ENCODE results near the gene SIX3. TPM values are rescaled to one million over a fixed set of nuclear protein-coding genes. Genes with fewer than 3 reads are reported as not detected.

Gene SIX3
- total RNA-seq, 1 experiment from 2014 or later: 0.07 TPM

- no peak for DNase-seq
- Histone ChIP-seq H2AFZ (ENCODE audit: low read length) (no peak overlapping the region), H3K4me2 (ENCODE audit: low read length) (no peak overlapping the region), H3K9me2 (replicated peaks; ENCODE audit: low read length) (no peaks in the 10 kb centered on the region), H3K9ac (ENCODE audit: low read length) (no peak overlapping the region), H3K27me3 (ENCODE audit: low read length) (no peaks in the 10 kb centered on the region), H3K4me1 (ENCODE audit: insufficient read depth, low read length) (peaks cover 43% of the 10 kb centered on the region), H3K79me2 (ENCODE audit: low read length) (no peaks in the 10 kb centered on the region), H3F3A (ENCODE audit: low read length, unreplicated experiment) (no peaks in the 10 kb centered on the region), H3K36me3 (ENCODE audit: low read depth, low read length) (no peaks in the 10 kb centered on the region), H3K4me3 (ENCODE audit: low read length) (no peak overlapping the region), H3K27ac (ENCODE audit: low read length) (no peak overlapping the region), H4K20me1 (ENCODE audit: low read length) (no peaks in the 10 kb centered on the region), H3K9me3 (ENCODE audit: low read length) (no peaks in the 10 kb centered on the region)
- intact Hi-C loops (cut with micrococcal nuclease): no loop called here
- no peak for TF ChIP-seq EZH2phosphoT487 (IDR thresholded peaks at IDR 0.05; ENCODE audit: borderline replicate concordance, low read length)
- TF ChIP-seq CTCF (conservative IDR thresholded peaks at IDR 0.05; ENCODE audit: low read depth, low read length): no peak
- TF ChIP-seq EZH2 (IDR thresholded peaks at IDR 0.05; ENCODE audit: low read length, unreplicated experiment): no peak
- ChIA-PET CTCF (no interaction called here), POLR2A (ENCODE audit: unreplicated experiment) (no interaction called here)
- BruUV-seq (replicated peaks): no TSS peak
- no peak for ATAC-seq
These were observed 16.3 kb downstream of the SIX3 start for GRCh38 chr2:44957656-44958327.

- TF ChIP-seq CTCF (conservative IDR thresholded peaks at IDR 0.05; ENCODE audit: low read depth, low read length) (no peak), EZH2 (IDR thresholded peaks at IDR 0.05; ENCODE audit: low read length, unreplicated experiment) (no peak), EZH2phosphoT487 (IDR thresholded peaks at IDR 0.05; ENCODE audit: borderline replicate concordance, low read length) (no peak)
- peaks cover 43% of the 10 kb centered on the region for H3K4me1 ChIP-seq (ENCODE audit: insufficient read depth, low read length)
- DNase-seq (no peak), ATAC-seq (no peak)
- H3K9me2 ChIP-seq (replicated peaks; ENCODE audit: low read length): no peaks in the 10 kb centered on the region
- no peaks in the 10 kb centered on the region for H3K27me3 ChIP-seq (ENCODE audit: low read length)
- intact Hi-C loops (cut with micrococcal nuclease): no loop called here
- no peak overlapping the region; the same call in 1 of the 2 replicates for H2AFZ ChIP-seq (ENCODE audit: low read length)
- ChIA-PET CTCF (no interaction called here), POLR2A (ENCODE audit: unreplicated experiment) (no interaction called here)
- no peaks in the 10 kb centered on the region for H3K9me3 ChIP-seq (ENCODE audit: low read length)
- no peaks in the 10 kb centered on the region for H3K36me3 ChIP-seq (ENCODE audit: low read depth, low read length)
- no peak overlapping the region for H3K4me2 ChIP-seq (ENCODE audit: low read length)
- no peaks in the 10 kb centered on the region for H4K20me1 ChIP-seq (ENCODE audit: low read length)
- no peak overlapping the region for H3K4me3 ChIP-seq (ENCODE audit: low read length)
- no TSS peak for BruUV-seq (replicated peaks)
- no peaks in the 10 kb centered on the region for H3F3A ChIP-seq (ENCODE audit: low read length, unreplicated experiment)
- no peaks in the 10 kb centered on the region for H3K79me2 ChIP-seq (ENCODE audit: low read length)
- H3K27ac ChIP-seq (ENCODE audit: low read length): peak overlapping the region; percentile 69; the same call in 1 of the 2 replicates
- no peak overlapping the region for H3K9ac ChIP-seq (ENCODE audit: low read length)
These were observed 18.4 kb downstream of the SIX3 start for GRCh38 chr2:44959855-44960254.

- peaks cover 34% of the 10 kb centered on the region for H3K4me1 ChIP-seq (ENCODE audit: insufficient read depth, low read length)
- DNase-seq: no peak
- H3K9ac ChIP-seq (ENCODE audit: low read length): no peak overlapping the region
- intact Hi-C loops (cut with micrococcal nuclease): no loop called here
- H3K36me3 ChIP-seq (ENCODE audit: low read depth, low read length): no peaks in the 10 kb centered on the region
- ChIA-PET CTCF (no interaction called here), POLR2A (ENCODE audit: unreplicated experiment) (no interaction called here)
- no peak overlapping the region for H2AFZ ChIP-seq (ENCODE audit: low read length)
- H3K4me3 ChIP-seq (ENCODE audit: low read length): no peak overlapping the region
- no peaks in the 10 kb centered on the region for H3K9me2 ChIP-seq (replicated peaks; ENCODE audit: low read length)
- TF ChIP-seq EZH2phosphoT487 (IDR thresholded peaks at IDR 0.05; ENCODE audit: borderline replicate concordance, low read length): no peak
- TF ChIP-seq CTCF (conservative IDR thresholded peaks at IDR 0.05; ENCODE audit: low read depth, low read length): no peak
- TF ChIP-seq EZH2 (IDR thresholded peaks at IDR 0.05; ENCODE audit: low read length, unreplicated experiment): no peak
- ATAC-seq: no peak
- no peak overlapping the region for H3K4me2 ChIP-seq (ENCODE audit: low read length)
- no peak overlapping the region for H3K27ac ChIP-seq (ENCODE audit: low read length)
- no peaks in the 10 kb centered on the region for H3K9me3 ChIP-seq (ENCODE audit: low read length)
- no peaks in the 10 kb centered on the region for H3K27me3 ChIP-seq (ENCODE audit: low read length)
- no peaks in the 10 kb centered on the region for H3K79me2 ChIP-seq (ENCODE audit: low read length)
- BruUV-seq (replicated peaks): no TSS peak
- H4K20me1 ChIP-seq (ENCODE audit: low read length): no peaks in the 10 kb centered on the region
- H3F3A ChIP-seq (ENCODE audit: low read length, unreplicated experiment): no peaks in the 10 kb centered on the region
These were observed 19.4 kb downstream of the SIX3 start for GRCh38 chr2:44960871-44961270.
